ENCODE results near the gene CNOT1. TPM values are rescaled to one million over a fixed set of nuclear protein-coding genes. Genes with fewer than 3 reads are reported as not detected.
A peak's percentile ranks its signal among the peaks of the same experiment; 100 is the strongest.

The CNOT1 gene
- total and polyA plus RNA-seq, 7 donors: 57.6 to 112 (median 88.0) TPM

DNA sequence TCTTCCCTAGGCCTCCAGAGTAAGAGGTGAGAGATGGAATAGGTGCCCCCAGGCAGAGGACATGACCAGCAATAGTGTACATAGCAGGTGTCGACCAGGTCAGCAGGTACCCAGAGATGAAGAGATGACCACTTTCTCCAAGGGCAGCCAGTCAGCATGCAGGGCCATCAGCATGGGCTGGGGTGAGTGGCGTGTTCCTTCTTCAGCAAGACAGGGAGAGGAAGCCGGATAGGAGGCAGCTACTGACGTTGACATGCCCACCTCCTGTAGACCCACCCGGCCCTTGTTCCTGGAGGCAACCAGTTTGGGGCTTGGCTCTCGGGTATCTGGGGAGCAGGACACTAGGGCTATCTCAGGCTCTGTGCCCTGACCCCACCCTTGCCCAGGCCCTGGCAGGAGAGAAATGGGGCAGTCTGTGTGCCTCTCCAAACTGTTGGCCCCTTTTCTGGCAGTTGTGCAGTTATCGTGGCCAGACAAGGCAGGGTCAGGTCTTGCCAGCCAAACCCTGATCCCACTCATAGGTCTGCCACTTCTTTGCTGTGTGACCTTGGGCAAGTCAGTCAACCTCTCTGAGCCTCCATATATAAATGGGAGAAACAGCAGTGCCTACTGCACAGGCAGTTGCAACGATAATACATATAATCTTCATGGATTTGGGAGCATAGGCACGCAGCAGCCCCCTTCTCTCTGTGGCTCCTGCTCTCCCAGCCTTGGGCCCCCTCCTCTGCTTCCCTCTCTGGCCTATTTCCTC lies 131.1 kb downstream of the CNOT1 start:
- WGBS, 3 donors: 80 to 84% (median 82%) methylated on average over 9 of the region's 9 CpGs
- Histone ChIP-seq H3K9me3 (no peaks in the 10 kb centered on the region), H3K4me1 (no peaks in the 10 kb centered on the region), H3K36me3 (ENCODE audit: insufficient read depth in 1 of 2, low read depth in 1 of 2) (no peaks in the 10 kb centered on the region), H3K4me3 (no peak overlapping the region), H3K27ac (no peak overlapping the region), H3K27me3 (ENCODE audit: insufficient read depth in 3 of 3, low read length in 2 of 3) (peaks cover 0 to 20% (median 14%) of the 10 kb centered on the region in 3 donors)
- intact Hi-C loops (cut with DNase I): no loop called here
- TF ChIP-seq, protein P1, sequence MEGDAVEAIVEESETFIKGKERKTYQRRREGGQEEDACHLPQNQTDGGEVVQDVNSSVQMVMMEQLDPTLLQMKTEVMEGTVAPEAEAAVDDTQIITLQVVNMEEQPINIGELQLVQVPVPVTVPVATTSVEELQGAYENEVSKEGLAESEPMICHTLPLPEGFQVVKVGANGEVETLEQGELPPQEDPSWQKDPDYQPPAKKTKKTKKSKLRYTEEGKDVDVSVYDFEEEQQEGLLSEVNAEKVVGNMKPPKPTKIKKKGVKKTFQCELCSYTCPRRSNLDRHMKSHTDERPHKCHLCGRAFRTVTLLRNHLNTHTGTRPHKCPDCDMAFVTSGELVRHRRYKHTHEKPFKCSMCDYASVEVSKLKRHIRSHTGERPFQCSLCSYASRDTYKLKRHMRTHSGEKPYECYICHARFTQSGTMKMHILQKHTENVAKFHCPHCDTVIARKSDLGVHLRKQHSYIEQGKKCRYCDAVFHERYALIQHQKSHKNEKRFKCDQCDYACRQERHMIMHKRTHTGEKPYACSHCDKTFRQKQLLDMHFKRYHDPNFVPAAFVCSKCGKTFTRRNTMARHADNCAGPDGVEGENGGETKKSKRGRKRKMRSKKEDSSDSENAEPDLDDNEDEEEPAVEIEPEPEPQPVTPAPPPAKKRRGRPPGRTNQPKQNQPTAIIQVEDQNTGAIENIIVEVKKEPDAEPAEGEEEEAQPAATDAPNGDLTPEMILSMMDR (IDR thresholded peaks at IDR 0.05): no peak
- no peak for ATAC-seq
- no peak for DNase-seq

DNA sequence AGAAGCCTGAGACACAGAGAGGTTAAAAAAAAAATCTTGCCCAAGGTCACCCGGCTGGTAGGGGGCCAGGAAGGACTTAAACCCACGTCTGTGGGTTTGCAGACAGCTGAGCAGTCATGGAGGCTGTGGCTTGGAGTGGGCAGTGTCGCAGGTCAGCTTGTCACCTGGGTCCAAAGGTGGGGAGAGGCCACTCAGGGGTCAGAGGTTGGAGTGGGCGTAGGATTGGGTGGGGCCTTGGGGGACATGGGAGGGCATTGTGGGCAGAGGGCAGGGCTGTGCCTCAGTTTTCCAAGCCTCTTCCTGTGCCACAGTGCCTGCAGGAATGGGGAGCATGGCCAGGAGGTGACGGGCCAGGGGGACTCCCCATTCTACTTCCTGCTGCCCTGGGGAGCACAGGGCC lies 131.7 kb downstream of the CNOT1 start:
- Histone ChIP-seq H3K9me3 (no peaks in the 10 kb centered on the region), H3K4me1 (no peaks in the 10 kb centered on the region), H3K36me3 (ENCODE audit: insufficient read depth in 1 of 2, low read depth in 1 of 2) (no peaks in the 10 kb centered on the region), H3K27me3 (ENCODE audit: insufficient read depth in 3 of 3, low read length in 2 of 3) (peaks cover 0 to 20% (median 14%) of the 10 kb centered on the region in 3 donors), H3K27ac (no peak overlapping the region), H3K4me3 (no peak overlapping the region)
- WGBS, 3 donors: 55 to 70% (median 68%) methylated on average over 5 of the region's 5 CpGs
- TF ChIP-seq, protein P1 (IDR thresholded peaks at IDR 0.05): no peak
- intact Hi-C loops (cut with DNase I): no loop called here
- no peak for ATAC-seq
- no peak for DNase-seq

DNA sequence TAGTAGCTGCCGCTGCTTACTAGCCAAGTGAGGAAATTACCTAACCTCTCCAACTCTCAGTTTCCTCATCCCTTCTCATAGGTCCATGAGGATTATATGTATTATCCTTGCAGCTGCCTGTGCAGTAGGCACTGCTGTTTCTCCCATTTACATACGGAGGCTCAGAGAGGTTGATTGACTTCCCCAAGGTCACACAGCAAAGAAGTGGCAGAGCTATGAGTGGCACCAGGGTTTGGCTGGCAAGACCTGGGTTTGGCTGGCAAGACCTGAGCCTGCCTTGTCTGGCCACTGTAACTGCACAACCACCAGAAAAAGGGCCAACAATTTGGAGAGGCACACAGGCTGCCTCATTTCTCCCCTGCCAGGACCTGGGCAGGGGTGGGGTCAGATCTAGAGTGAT lies 132.2 kb downstream of the CNOT1 start:
- intact Hi-C loops (cut with DNase I): no loop called here
- no peak for ATAC-seq
- no peak overlapping the region for H3K27ac ChIP-seq

DNA sequence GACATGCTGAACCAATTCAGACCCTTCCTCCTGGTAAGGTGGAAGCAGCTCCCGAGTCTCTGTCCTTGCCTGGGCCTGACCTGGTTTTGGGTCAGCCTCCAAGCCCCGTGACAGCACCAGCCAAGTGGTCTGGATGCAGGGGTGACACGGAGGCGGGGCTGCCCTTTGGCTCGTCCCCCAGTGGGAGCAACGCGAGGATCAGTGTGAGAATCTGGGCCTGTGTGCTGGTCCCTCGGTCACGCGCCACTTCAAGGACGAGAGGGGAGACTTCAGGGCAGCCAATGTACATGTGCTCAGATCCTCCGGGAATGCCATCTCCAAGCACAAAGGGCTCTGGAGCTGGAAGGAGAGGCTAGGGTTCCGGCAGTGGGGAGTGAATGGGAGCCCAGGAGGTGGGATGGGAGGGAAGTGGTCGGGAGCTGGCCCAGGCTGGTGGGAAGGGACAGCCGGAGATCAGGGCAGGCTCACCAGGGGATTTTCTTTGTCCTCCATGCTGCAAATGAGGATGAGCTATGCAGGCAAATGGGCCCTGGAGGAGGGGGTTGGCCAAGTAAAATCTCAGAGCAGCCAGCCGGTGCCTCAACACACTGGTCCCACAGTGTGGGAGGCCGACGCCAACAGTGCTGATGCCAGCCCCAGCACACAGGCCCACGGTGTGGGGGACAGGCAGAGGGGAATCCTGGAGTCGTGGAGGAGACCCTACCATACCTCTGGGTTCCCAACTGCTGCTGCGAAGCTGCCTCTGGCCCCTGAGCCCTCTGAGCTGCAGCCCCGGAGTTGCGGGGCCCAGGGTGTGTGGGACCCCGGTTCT lies 133.9 kb downstream of the CNOT1 start:
- no peaks in the 10 kb centered on the region for H3K36me3 ChIP-seq (ENCODE audit: insufficient read depth in 1 of 2, low read depth in 1 of 2)
- DNase-seq (no peak), ATAC-seq (peak in 1 of 4 donors; percentile 5)
- H3K9me3 ChIP-seq: no peaks in the 10 kb centered on the region
- no peak overlapping the region for H3K27ac ChIP-seq
- peaks cover 0 to 4% (median 4%) of the 10 kb centered on the region in 3 donors for H3K27me3 ChIP-seq (ENCODE audit: insufficient read depth in 3 of 3, low read length in 2 of 3)
- 53 to 55% (median 55%) methylated on average over 22 to 24 of the region's 24 CpGs for WGBS, 3 donors
- H3K4me1 ChIP-seq: no peaks in the 10 kb centered on the region
- H3K4me3 ChIP-seq: no peak overlapping the region
- TF ChIP-seq, protein P1 (IDR thresholded peaks at IDR 0.05): no peak
- intact Hi-C loops (cut with DNase I): no loop called here

More for the DNA sequence above, 132.2 kb downstream of the CNOT1 start:
- DNase-seq: no peak
- no peaks in the 10 kb centered on the region for H3K36me3 ChIP-seq (ENCODE audit: insufficient read depth in 1 of 2, low read depth in 1 of 2)
- no peak overlapping the region for H3K4me3 ChIP-seq
- WGBS, 3 donors: 83 to 93% (median 88%) methylated on average over 2 of the region's 2 CpGs
- no peaks in the 10 kb centered on the region for H3K9me3 ChIP-seq
- no peaks in the 10 kb centered on the region for H3K4me1 ChIP-seq
- TF ChIP-seq, protein P1 (IDR thresholded peaks at IDR 0.05): no peak
- peaks cover 0 to 20% (median 14%) of the 10 kb centered on the region in 3 donors for H3K27me3 ChIP-seq (ENCODE audit: insufficient read depth in 3 of 3, low read length in 2 of 3)

All from psoas muscle (tissue), 8 donors.